Urothelium cell line (cell line): Measurements from ENCODE around the gene JHY.
"Not testable (repeated sequence)": the region's sequence is repeated elsewhere in the genome, so short reads cannot be mapped to it uniquely, and the experiment has no call there.

Experiments
- DNase-seq: peaks from one replicate; pipeline ENCODE4 v3.0.0; 2011; ENCODE audit warnings: low spot score, mixed read lengths
- FAIRE-seq: peaks from 2 replicates; lab custom pipeline; 2011; peaks lifted over from hg19 to GRCh38; lab: Jason Lieb, UNC

JHY gene

GRCh38 chr11:122882189-122882856 is at the start of gene JHY:
JHY (plus strand) TSS chr11:122882759; CDS start chr11:122885850, 3,091 bp downstream.
- FAIRE-seq, result no peak
- no peak for DNase-seq

GRCh38 chr11:122833846-122834464 is 48.6 kb upstream of the JHY start:
- FAIRE-seq, result no peak
- no peak for DNase-seq

GRCh38 chr11:122836916-122837315 is 45.6 kb upstream of the JHY start:
- no peak for FAIRE-seq

GRCh38 chr11:122837528-122838346 is 44.8 kb upstream of the JHY start:
- DNase-seq, result no peak
- no peak for FAIRE-seq

More at GRCh38 chr11:122836916-122837315, 45.6 kb upstream of the JHY start:
- no peak for DNase-seq

GRCh38 chr11:122843281-122844141 is 39.0 kb upstream of the JHY start:
- DNase-seq (no peak), FAIRE-seq (no peak)

GRCh38 chr11:122847466-122847865 is 35.1 kb upstream of the JHY start:
- DNase-seq (no peak), FAIRE-seq (no peak)

- no peak for FAIRE-seq
- no peak for DNase-seq
Measured at GRCh38 chr11:122848186-122848585, 34.4 kb upstream of the JHY start.

- DNase-seq (peak; percentile 17), FAIRE-seq (no peak)
Measured at GRCh38 chr11:122850076-122850631, 32.4 kb upstream of the JHY start.

GRCh38 chr11:122851366-122851966 is 31.1 kb upstream of the JHY start:
- FAIRE-seq (no peak), DNase-seq (no peak)

- FAIRE-seq (no peak), DNase-seq (no peak)
Measured at GRCh38 chr11:122852074-122852795, 30.3 kb upstream of the JHY start.

GRCh38 chr11:122852796-122853160 is 29.8 kb upstream of the JHY start:
- DNase-seq (no peak), FAIRE-seq (no peak)

GRCh38 chr11:122853261-122853660 is 29.3 kb upstream of the JHY start:
- DNase-seq (no peak), FAIRE-seq (no peak)

- FAIRE-seq, result no peak
- DNase-seq, result peak; percentile 62
Measured at GRCh38 chr11:122853971-122854446, 28.6 kb upstream of the JHY start.

GRCh38 chr11:122861631-122862030 is 20.9 kb upstream of the JHY start:
- DNase-seq (no peak), FAIRE-seq (no peak)

GRCh38 chr11:122862091-122862490 is 20.5 kb upstream of the JHY start:
- FAIRE-seq (no peak), DNase-seq (no peak)

GRCh38 chr11:122863154-122863553 is 19.4 kb upstream of the JHY start:
- not testable (repeated sequence) for FAIRE-seq, DNase-seq

- FAIRE-seq (no peak), DNase-seq (peak; percentile 11)
Measured at GRCh38 chr11:122863704-122864326, 18.7 kb upstream of the JHY start.

GRCh38 chr11:122864386-122865115 is 18.0 kb upstream of the JHY start:
- DNase-seq, result no peak
- FAIRE-seq, result no peak
